GM18511 (cell line): ENCODE results near the gene HJURP.

ENCODE experiments used
- ATAC-seq: cut with Tn5 transposase; IDR thresholded peaks from one replicate; pipeline ENCODE4 v1.9.1; 2021; ENCODE audit warnings: mild to moderate bottlenecking, moderate library complexity; ENCODE audit not compliant: unreplicated experiment

The HJURP gene

GRCh38 chr2:233816334-233816733 lies 38.0 kb downstream of the HJURP start:
- no peak for ATAC-seq

DNA sequence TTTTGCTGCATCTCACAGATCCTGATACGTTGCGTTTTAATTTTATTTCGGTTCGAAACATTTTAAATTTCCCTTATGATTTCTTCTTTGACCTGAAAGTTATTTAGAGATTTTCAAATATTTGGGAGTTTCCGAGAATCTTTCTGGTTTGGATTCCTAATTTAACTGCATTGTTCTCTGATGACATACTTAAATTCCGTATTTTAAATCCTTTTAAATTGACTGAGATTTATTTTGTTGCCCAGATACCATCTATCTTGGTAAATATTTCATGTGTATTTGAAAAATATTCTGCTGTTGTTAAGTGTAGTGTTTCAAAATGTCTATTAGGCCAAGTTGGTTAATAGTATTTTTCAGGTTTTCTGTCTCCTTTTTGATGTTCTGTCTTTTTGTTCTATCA lies 38.5 kb downstream of the HJURP start:
- no peak for ATAC-seq

DNA sequence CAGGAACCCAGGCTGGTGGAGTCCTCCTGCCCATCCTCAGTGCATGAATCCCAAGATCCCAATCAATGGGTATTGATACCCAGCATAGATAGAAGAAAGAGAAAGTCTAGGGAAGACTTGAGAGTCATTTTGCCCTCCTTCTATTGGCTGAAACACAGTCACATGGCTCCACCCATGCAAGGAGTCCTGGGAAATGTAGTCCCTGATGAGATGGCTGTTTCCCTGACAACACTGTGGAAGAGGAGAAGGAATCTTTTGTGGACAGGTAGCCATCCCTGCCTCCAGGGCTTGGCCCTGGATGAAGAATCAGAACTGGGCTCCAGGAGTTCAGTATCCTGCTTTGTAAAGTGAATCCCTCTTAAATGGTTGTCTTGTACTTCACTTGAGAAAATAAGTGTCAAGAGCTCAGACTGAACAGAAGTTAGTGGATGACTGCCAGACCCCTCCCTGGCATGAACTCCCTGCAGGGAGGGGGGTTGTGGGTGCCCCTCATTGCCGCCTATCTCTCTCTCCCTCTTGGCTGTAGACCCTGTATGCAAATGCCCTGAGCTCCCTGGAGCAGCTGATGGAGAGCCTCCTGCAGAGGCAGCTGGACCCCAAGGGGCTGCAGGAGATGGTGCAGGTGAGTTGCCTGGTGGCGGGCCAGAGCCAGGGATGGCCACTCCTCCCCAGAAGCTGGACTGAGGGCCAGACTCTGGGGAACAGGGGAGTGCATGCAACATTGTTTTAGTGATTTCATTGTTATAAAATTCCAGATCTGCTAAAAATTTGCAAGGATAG lies 40.1 kb downstream of the HJURP start:
- no peak for ATAC-seq

DNA sequence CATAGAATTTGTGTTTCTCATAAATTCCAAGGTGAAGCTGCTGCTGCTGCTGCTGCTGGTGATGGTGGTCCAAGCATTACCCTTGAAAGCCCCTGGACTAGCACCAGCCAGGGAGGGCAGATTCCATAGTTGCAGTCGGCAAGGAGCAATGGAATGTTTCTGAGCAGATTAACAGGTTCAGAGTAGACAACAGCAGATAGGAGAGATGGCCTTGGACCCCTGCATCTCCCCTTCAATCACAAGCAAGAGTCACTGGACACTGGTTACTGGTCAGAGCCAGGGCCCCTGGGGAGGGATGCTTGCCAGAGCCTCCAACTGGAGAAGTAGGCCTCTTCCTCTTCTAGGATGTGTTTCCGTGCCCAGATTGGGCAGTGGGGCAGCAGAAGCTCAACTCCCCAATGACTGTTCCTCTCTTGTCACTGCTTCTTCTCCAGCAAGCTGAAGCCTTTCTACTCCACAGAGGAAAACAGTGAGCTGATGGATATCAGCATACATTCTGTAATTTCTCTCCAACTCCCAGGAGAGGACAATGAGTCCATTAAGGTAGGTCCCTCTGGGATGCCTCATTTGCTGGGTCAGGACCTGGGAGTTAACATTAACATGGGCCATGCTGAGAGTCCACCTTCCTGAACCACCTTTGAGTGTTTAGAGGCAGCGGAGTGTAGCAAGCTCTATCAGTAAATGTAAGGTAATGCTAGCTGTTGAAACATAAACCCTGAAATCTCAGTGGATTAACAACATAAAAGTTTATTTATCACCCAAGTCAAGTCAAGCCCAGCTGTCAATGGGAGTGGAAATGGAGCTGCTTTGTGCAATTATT lies 40.9 kb downstream of the HJURP start:
- ATAC-seq = no peak

- no peak for ATAC-seq
These were observed 42.6 kb downstream of the HJURP start for GRCh38 chr2:233811732-233812131.

GRCh38 chr2:233811087-233811486 lies 43.2 kb downstream of the HJURP start:
- no peak for ATAC-seq

- ATAC-seq = no peak
These were observed 44.0 kb downstream of the HJURP start for GRCh38 chr2:233810385-233810784.

DNA sequence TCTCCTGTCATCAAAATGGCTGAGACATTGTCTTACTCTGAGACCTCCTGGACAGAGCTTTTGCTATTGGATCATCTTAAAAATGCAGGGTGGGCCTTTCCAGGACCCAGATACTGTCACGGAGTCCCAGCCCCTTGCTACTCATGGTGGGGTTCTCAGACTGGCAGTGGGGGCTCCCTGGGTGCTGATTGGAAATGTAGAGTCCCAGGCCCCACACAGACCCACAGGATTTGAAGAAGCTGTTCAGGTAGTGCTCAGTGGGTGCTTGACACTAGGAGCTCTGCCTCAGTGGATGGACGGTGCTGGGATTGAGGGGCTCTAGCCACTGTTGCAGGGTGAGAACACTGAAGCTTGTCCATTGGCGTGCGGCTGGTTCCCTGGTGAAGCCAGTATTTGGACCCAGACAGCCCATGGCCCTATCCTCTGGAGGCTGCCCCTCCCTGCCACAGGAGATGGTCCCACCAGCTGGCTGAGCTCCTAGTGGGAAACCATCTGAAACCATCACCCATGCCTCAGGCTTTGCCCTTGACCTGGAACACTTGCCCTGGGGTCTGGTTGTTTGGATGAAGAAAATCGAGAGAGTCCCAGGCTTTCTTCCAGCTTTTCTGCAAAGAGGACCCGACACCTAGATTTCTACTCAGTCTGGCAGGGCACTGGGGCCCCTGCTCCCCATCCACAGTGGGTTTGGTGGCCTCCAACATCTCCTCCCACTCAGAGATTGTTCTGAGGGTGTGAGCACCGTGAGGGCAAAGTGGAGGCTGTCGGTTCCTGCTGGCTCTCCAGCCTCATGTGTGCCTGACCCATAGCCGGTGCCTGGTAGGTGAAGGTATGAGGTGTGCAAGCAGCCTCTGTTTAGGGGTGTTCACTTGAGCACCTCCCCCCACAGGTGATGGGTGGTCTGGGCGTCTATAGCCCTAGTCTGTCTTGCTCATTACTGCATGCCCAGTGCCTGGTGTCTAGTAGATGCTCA lies 46.1 kb downstream of the HJURP start:
- no peak for ATAC-seq

GRCh38 chr2:233807215-233807865 lies 47.0 kb downstream of the HJURP start:
- no peak for ATAC-seq

DNA sequence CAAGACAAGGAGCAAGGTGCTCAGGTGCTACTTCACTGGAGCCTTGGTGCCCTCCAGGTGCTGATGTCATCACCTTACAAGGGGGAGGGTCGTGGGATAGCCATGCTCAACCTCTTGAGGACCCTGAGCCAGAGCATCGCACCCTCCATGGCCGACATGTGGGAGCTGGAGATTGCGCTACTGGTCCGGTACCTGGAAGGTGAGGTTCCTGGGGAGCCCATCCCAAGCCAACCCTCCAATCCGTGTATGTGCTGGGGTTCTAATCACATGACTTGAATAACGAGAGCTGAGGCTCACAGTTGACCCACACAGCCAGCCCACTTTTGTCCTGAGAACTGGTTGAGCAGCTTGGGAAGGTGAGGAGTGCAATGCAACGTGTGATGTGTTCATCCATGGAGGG lies 50.3 kb downstream of the HJURP start:
- no peak for ATAC-seq

DNA sequence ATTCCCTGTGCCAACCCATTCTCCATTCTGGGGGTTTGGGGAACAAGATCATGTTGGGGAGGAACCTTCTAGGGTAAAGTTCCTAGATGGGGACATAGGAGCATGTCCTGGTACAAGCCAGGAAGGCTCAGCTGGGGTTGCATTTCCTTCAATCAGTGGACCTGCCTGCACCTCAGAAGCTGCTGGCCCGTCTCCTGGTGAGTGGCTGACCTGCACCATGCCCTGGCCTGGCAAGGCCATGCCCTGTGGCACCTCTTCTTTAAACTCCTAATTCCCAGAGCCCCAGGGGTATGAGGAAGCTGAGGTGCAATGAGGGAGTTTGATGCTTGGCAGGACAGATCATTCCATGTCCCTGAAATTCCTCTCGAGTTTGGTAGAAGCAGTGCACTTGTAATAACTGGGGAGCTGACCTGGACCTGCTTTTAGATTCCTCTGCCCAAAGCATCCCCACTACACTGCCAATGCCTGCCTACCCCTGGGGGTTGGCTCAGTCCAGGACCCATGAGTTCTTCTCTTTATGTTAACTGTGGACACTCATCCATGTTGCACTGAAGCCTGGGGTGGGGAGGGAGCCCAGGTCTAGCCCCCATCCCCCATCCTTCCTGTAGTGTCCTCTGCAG lies 50.9 kb downstream of the HJURP start:
- ATAC-seq = no peak

- no peak for ATAC-seq
These were observed 52.1 kb downstream of the HJURP start for GRCh38 chr2:233802132-233802815.

GRCh38 chr2:233801357-233802131 lies 52.8 kb downstream of the HJURP start:
- ATAC-seq = peak; percentile 64

DNA sequence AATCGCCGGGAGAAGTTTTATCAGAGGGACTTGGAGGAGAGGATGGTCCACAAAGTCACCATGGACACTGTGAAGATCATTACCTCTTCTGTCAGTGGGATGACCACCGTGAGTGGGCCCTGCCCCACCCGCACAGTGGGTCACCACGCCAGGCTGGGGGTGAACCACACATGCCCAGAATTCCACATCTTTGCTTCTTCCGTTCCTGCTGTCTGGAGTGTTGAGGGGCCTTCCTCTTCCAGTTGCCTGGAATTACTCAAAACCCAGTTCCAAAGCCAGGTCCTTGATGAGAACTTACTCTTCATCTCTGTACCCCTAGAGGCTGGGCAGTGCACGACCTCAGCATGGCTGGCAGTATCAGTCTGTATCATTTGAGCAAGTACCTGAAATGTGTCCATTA lies 54.1 kb downstream of the HJURP start:
- no peak for ATAC-seq

DNA sequence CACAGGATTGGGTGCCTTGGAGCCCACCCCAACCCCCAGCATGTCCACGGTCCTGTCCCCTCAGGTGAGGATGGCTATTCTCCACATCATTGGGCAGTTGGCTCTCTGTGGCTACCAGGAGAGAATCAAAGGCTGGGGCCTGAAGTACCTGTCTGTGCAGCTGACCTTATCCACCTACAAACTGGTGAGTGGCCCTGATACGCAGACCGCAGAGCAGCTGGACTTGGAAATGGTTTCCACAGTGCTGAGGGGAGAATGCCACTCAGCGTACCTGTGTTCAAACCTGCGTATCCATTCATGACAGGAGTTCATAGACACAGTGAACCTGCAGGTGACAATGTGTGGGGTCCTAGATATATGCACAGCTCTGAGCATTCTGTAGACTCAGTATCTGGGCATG lies 54.6 kb downstream of the HJURP start:
- no peak for ATAC-seq

DNA sequence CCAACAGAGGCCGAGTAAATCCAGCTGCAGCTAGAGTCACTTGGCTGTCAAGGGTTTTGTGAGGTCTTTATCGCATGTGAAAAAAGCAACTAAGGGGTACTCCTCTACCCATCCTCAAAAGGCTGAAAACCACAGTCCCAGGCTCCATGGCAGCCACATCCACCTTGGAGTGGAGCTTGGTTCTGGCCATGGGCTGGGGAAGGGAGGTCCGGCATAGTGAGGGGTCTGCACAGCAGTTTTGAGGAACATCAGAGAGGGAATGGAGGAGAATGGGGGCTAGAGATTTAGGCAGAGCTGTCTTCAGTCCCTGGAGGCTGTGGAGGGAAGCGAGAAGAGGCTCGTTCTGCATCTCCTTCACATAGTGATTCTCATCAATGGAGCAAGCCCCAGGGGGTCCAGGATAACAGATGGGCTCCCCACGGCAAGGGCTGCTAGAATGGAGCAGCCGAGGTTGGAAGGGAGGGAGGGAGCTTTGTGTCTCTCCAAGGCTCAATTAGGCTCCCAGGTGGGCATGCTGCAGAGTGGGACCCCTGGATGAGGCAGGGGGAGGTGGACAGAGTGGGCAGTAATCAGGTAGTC lies 55.2 kb downstream of the HJURP start:
- ATAC-seq = no peak

DNA sequence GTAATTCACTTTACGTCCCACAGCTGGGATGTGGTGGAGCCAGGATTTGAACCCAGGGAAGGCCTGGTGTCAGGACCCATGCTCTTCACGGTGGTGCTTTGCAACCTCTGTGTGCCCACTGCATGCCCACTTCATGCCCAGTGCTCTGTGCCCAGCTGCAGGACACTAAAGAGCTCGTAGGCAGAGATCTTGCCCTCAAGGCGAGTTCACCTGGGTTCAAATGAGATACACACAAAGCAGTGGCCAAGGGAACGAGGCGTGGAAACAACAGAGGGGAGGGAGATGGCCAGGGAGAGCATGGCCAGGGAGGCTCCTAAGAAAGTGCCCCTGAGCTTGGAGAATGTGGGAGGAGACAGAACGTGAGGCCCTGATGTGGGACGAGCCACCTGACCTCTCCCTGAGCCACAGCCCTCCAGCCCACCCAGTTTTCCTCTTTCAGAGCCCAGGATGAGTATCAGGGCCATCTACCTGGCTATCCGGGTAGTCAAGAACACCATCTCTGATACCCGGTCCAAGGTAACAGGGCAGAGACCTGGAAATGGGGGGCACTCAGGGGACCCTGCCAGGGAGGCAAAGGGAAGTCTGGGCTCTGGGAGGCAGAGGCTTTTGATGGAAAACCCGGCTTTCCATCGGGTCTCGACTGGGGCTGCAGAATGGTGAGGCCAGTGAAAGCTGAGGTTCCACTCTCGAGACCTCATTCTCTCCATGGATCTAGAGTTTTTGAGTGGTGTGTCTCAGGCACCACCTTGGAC lies 55.8 kb downstream of the HJURP start:
- no peak for ATAC-seq

GRCh38 chr2:233796254-233796653 lies 58.1 kb downstream of the HJURP start:
- no peak for ATAC-seq
